Fibroblast of villous mesenchyme (primary cell): ENCODE measurements around the gene RNMT. TPM values are rescaled to one million over a fixed set of nuclear protein-coding genes. Genes with fewer than 3 reads are reported as not detected.

Source experiments
- DNase-seq: peaks from one replicate; pipeline ENCODE4 v3.0.0-alpha.2; 2010; ENCODE audit warnings: low read depth
- H3K4me3 ChIP-seq: 2 replicates; pipeline ENCODE4 v1.5.1; 2011; ENCODE audit warnings: low read depth, mild to moderate bottlenecking, low read length
- total RNA-seq: library from RNA; depleted of rRNA; stranded (reverse); fragments of >200 nt; gene quantifications from 2 replicates; pipeline ENCODE4 v1.2.3, GENCODE V29; 2012
- TF ChIP-seq, protein P1 (sequence below): IDR thresholded peaks from 2 replicates; pipeline ENCODE4 v1.5.1; 2012; ENCODE audit warnings: low read depth, mild to moderate bottlenecking, low read length; ENCODE audit not compliant: insufficient read depth

The RNMT gene
- total RNA-seq, 1 donor, result 25.5 TPM

DNA sequence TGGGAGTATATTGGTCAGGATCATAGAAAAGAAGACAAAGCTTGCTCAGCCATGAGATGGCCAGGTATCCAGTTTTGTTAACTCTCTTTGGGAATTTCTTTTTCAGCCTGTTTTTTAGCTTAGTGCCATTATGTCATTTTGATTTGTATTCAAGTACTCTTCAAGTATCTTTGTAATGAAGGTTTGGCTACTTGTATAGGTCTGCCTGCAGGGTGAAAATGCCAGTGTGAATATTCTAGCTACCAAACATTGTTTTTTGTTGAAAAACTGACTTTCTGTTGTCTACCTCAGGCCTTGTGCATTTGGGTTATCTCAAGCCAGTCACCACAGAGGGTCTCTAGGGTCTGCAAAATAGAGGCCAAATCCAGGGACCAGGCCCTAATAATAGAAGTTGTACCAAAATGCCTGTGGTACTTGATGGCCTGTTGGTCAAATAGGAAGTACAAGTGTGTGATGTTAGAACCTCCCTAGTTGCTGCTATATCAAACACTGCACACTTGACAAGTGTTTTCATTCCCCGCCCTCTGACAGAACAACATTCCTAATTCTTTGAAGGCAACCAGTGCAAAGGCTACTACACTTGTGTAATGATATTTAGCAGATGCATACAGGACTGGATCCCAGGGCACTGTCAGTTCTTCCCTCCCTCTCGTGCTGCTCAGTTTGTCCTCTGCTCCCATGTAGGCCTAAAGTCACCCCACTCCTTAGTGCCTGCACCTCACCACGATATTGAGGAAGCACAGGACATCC is 36.4 kb downstream of the RNMT start:
- no peak overlapping the region for H3K4me3 ChIP-seq
- TF ChIP-seq, protein P1, sequence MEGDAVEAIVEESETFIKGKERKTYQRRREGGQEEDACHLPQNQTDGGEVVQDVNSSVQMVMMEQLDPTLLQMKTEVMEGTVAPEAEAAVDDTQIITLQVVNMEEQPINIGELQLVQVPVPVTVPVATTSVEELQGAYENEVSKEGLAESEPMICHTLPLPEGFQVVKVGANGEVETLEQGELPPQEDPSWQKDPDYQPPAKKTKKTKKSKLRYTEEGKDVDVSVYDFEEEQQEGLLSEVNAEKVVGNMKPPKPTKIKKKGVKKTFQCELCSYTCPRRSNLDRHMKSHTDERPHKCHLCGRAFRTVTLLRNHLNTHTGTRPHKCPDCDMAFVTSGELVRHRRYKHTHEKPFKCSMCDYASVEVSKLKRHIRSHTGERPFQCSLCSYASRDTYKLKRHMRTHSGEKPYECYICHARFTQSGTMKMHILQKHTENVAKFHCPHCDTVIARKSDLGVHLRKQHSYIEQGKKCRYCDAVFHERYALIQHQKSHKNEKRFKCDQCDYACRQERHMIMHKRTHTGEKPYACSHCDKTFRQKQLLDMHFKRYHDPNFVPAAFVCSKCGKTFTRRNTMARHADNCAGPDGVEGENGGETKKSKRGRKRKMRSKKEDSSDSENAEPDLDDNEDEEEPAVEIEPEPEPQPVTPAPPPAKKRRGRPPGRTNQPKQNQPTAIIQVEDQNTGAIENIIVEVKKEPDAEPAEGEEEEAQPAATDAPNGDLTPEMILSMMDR, result no peak
- no peak for DNase-seq

DNA sequence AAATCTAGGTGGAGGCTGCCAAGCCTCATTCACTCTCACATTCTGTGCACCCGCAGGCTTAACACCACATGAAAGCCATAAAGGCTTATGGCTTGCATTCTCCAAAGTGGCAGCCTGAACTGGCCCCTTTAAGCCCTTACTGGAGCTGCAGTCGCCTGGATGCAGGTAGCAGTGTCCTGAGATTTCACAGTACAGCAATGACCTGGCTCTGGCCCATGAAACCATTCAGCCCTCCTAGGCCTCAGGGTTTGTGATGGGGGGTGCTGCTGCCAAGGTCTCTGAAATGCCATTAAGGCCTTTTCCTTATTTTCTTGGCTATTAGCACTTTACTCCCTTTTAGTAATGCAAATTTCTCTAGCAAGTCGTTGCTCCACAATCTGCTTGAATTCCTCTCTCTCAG is 48.6 kb downstream of the RNMT start:
- TF ChIP-seq, protein P1, result no peak
- no peak for DNase-seq
- H3K4me3 ChIP-seq, result no peak overlapping the region

DNA sequence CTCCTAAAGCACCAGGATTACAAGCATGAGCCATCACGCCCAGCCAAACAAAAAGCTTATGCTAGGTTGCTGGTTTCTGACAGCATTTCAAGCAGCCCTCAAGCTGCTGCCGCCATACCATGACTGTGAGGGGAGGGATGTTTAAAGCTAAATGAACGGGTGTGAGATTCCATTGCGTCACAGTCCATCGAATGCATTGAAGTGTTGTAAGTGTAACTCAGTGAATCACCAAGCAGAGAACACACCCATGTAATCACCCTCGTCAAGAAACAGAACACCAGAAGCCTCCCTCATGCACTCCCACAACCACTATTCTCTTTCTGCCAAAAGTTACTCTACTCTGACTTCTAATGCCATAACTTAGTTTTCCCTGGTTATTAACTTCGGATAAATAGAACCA is 64.7 kb downstream of the RNMT start:
- DNase-seq, result peak; percentile 17
- no peak overlapping the region for H3K4me3 ChIP-seq
- TF ChIP-seq, protein P1, result no peak

DNA sequence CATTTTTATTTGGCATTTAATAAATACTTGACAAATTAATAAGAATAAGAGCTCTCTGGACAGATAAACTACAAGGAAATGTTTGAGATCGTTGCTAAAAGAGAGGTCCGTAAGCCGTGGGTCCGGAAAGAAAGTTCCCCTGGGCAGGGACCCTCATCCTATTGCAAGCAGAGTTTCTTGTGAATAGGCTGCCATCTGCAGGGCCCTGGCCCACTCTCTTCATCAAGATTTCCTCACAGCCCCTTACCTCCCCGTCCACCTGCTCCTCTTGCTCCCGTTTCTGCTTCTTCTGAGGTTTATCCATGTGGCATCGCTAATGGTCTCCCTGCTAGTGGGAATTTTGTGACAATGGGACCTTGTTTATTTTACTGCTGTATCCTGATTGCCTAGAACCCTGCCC is 67.3 kb downstream of the RNMT start:
- DNase-seq, result no peak
- TF ChIP-seq, protein P1, result no peak
- H3K4me3 ChIP-seq, result no peak overlapping the region

DNA sequence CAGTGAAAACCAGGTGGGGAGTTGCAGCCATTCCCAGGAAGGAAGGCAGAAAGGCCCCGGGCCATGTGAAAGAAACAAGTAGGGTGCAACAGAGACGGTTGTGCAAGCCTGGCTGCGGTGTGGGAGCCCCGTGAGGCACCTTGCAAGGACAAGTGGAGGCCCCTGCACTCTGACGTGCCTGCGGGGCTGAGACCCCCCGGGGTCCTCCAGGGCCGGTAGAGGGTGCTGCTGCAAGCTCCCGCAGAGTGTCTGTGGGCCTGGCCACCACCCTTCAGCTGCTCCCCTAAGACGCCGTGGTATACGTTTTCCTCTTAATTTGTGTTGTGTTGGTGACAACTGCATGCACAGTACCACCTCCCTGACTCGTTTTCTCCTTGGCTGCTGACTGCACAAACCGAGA is 70.0 kb downstream of the RNMT start:
- DNase-seq, result no peak
- H3K4me3 ChIP-seq, result no peak overlapping the region
- TF ChIP-seq, protein P1, result no peak

DNA sequence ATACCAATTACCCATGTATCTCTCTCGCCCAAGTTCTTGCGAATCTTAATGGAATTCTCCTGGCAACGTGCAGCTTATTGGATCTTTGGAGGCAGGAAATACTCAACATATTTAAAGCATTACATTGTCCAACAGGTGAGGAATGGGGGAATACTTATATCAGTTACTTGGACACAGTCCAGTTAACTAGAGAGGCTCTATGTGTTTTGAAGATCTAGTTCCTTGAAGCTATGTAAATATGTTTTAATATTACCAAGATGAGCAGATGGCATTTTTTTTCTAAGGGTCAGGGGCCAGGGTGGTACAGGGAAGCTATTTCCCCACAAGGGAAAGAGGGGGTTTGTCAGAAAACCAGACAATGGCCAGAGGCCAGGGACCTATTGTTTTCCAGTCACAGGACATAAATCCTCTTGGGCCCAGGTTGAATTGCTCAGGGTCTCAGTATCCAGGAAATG is 70.7 kb downstream of the RNMT start:
- DNase-seq, result no peak
- TF ChIP-seq, protein P1, result no peak
- H3K4me3 ChIP-seq, result no peak overlapping the region

DNA sequence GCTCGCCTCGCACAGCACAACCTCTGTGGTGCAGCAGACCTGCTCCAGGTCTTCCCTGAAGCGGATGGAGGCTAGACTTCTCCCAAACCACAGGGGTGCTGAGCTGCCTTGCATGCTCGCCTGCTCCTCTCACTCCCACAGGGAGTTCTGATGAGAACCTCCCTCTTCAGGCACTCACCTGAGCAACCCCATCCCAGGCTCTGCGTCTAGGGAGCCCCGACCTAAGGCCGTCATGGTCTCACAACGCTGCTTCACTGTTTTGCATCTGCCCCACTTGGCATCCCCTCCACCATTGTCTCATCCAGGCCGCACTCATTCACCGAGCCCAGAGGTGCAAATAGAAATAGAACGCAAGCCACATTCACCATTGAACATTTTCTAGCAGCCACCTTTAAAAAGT is 72.9 kb downstream of the RNMT start:
- TF ChIP-seq, protein P1, result no peak

More for the DNA sequence above, 72.9 kb downstream of the RNMT start:
- no peak overlapping the region for H3K4me3 ChIP-seq
- no peak for DNase-seq
